ENCODE results near the gene KAT6B. TPM values are rescaled to one million over a fixed set of nuclear protein-coding genes. Genes with fewer than 3 reads are reported as not detected.

Gene KAT6B
- total RNA-seq, 1 donor from 2014 or later = 59.2 TPM

- Histone ChIP-seq H3K4me1 (peaks cover under 1% of the 10 kb centered on the region), H3K9me3 (no peaks in the 10 kb centered on the region), H3K27me3 (no peaks in the 10 kb centered on the region), H3K36me3 (no peaks in the 10 kb centered on the region), H3K4me3 (no peak overlapping the region), H3K27ac (no peak overlapping the region)
- intact Hi-C loops (cut with DNase I) = no loop called here
- no peak for TF ChIP-seq CTCF (IDR thresholded peaks at IDR 0.05)
- DNase-seq (ENCODE audit: extremely low spot score in 2 of 2) = no peak
These were observed 9.4 kb upstream of the KAT6B start for GRCh38 chr10:74816824-74817498.

GRCh38 chr10:74821501-74821900 lies 4.9 kb upstream of the KAT6B start:
- Histone ChIP-seq H3K4me3 (no peak overlapping the region), H3K27ac (no peak overlapping the region), H3K27me3 (no peaks in the 10 kb centered on the region), H3K9me3 (no peaks in the 10 kb centered on the region), H3K36me3 (no peaks in the 10 kb centered on the region), H3K4me1 (peaks cover 31% of the 10 kb centered on the region)
- DNase-seq (ENCODE audit: extremely low spot score in 2 of 2) = peak in 1 of 2 donors; percentile 44
- intact Hi-C loops (cut with DNase I) = loop anchor here (10.0 kb wide), 2 partner anchors 103 to 403 kb away; no protein-coding TSS in a partner anchor
- no peak for TF ChIP-seq POLR2A (IDR thresholded peaks at IDR 0.05)
- TF ChIP-seq POLR2AphosphoS5 (IDR thresholded peaks at IDR 0.05; ENCODE audit: insufficient read depth in 1 of 2, low read depth in 1 of 2) = no peak
- no peak for TF ChIP-seq CTCF (IDR thresholded peaks at IDR 0.05)

DNA sequence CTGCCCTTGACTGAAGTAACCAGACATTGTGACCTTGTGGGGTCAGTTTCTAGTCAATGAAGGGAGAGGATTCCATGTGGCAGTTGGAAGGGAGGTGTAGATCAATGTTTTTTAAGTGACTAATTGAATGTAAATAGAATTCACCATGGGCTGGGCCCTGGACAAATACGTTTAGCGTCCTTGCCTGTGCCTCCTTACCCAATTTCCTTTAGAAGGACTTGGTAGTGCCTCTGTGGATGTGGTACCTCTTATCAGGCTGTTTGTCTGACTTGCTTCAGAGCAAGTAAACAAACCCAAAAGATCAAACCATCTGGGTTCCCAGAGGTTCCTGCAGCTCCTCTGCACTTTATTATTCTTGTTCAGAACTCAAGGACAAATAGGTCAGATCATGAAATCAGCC lies 4.3 kb upstream of the KAT6B start:
- peaks cover 31% of the 10 kb centered on the region for H3K4me1 ChIP-seq
- no peak for DNase-seq (ENCODE audit: extremely low spot score in 2 of 2)
- no peaks in the 10 kb centered on the region for H3K27me3 ChIP-seq
- H3K36me3 ChIP-seq = no peaks in the 10 kb centered on the region
- H3K4me3 ChIP-seq = no peak overlapping the region
- intact Hi-C loops (cut with DNase I) = loop anchor here (10.0 kb wide), 2 partner anchors 103 to 403 kb away; no protein-coding TSS in a partner anchor
- H3K9me3 ChIP-seq = no peaks in the 10 kb centered on the region
- TF ChIP-seq POLR2AphosphoS5 (IDR thresholded peaks at IDR 0.05; ENCODE audit: insufficient read depth in 1 of 2, low read depth in 1 of 2) = no peak
- no peak for TF ChIP-seq POLR2A (IDR thresholded peaks at IDR 0.05)
- TF ChIP-seq CTCF (IDR thresholded peaks at IDR 0.05) = no peak
- H3K27ac ChIP-seq = peak overlapping the region; percentile 100

- no peak overlapping the region for H3K4me3 ChIP-seq
- no peaks in the 10 kb centered on the region for H3K9me3 ChIP-seq
- intact Hi-C loops (cut with DNase I) = loop anchor here (10.0 kb wide), 2 partner anchors 102 to 402 kb away; no protein-coding TSS in a partner anchor
- no peak for TF ChIP-seq CTCF (IDR thresholded peaks at IDR 0.05)
- TF ChIP-seq POLR2AphosphoS5 (IDR thresholded peaks at IDR 0.05; ENCODE audit: insufficient read depth in 1 of 2, low read depth in 1 of 2) = no peak
- no peak for TF ChIP-seq POLR2A (IDR thresholded peaks at IDR 0.05)
- H3K4me1 ChIP-seq = peaks cover 36% of the 10 kb centered on the region
- no peaks in the 10 kb centered on the region for H3K27me3 ChIP-seq
- DNase-seq (ENCODE audit: extremely low spot score in 2 of 2) = no peak
- H3K36me3 ChIP-seq = no peaks in the 10 kb centered on the region
- H3K27ac ChIP-seq = peak overlapping the region; percentile 100
These were observed 3.8 kb upstream of the KAT6B start for GRCh38 chr10:74822521-74823089.

GRCh38 chr10:74823791-74824183 lies 2.6 kb upstream of the KAT6B start:
- no peak for DNase-seq (ENCODE audit: extremely low spot score in 2 of 2)
- peak overlapping the region; percentile 100 for H3K27ac ChIP-seq
- no peaks in the 10 kb centered on the region for H3K36me3 ChIP-seq
- no peaks in the 10 kb centered on the region for H3K27me3 ChIP-seq
- no peak overlapping the region for H3K4me3 ChIP-seq
- TF ChIP-seq CTCF (IDR thresholded peaks at IDR 0.05) (no peak), POLR2A (IDR thresholded peaks at IDR 0.05) (no peak), POLR2AphosphoS5 (IDR thresholded peaks at IDR 0.05; ENCODE audit: insufficient read depth in 1 of 2, low read depth in 1 of 2) (no peak)
- H3K9me3 ChIP-seq = no peaks in the 10 kb centered on the region
- intact Hi-C loops (cut with DNase I) = loop anchor here (10.0 kb wide), 2 partner anchors 101 to 401 kb away; no protein-coding TSS in a partner anchor
- peaks cover 43% of the 10 kb centered on the region for H3K4me1 ChIP-seq

Measured in vagina (tissue), 2 donors.